Kidney epithelial cell (primary cell): ENCODE measurements around the gene WASF1. TPM values are rescaled to one million over a fixed set of nuclear protein-coding genes. Genes with fewer than 3 reads are reported as not detected.
A peak's percentile ranks its signal among the peaks of the same experiment; 100 is the strongest.

Experiments used
- DNase-seq: peaks from one replicate; pipeline ENCODE4 v3.0.0-alpha.2; 2010; ENCODE audit warnings: low read depth
- H3K27me3 ChIP-seq: 2 replicates; pipeline ENCODE4 v1.6.0; 2011; ENCODE audit warnings: low read length; ENCODE audit not compliant: control insufficient read depth, insufficient read depth
- H3K36me3 ChIP-seq: 2 replicates; pipeline ENCODE4 v1.5.1; 2011; ENCODE audit warnings: low read length; ENCODE audit not compliant: control insufficient read depth, insufficient read depth
- H3K4me3 ChIP-seq: 2 replicates; pipeline ENCODE4 v1.5.1; 2011; ENCODE audit warnings: low read depth, mild to moderate bottlenecking, control low read depth, low read length
- total RNA-seq: library from RNA; depleted of rRNA; stranded (reverse); fragments of >200 nt; gene quantifications from 2 replicates; pipeline ENCODE4 v1.2.3, GENCODE V29; 2015
- TF ChIP-seq, protein P1 (sequence below): IDR thresholded peaks from 2 replicates; pipeline ENCODE4 v1.5.1; 2011; ENCODE audit warnings: mild to moderate bottlenecking, moderate library complexity, low read length, control low read depth, inconsistent platforms; ENCODE audit not compliant: insufficient read depth, poor library complexity, severe bottlenecking

The WASF1 gene
- total RNA-seq, 1 donor from 2014 or later, result 11.2 TPM

DNA sequence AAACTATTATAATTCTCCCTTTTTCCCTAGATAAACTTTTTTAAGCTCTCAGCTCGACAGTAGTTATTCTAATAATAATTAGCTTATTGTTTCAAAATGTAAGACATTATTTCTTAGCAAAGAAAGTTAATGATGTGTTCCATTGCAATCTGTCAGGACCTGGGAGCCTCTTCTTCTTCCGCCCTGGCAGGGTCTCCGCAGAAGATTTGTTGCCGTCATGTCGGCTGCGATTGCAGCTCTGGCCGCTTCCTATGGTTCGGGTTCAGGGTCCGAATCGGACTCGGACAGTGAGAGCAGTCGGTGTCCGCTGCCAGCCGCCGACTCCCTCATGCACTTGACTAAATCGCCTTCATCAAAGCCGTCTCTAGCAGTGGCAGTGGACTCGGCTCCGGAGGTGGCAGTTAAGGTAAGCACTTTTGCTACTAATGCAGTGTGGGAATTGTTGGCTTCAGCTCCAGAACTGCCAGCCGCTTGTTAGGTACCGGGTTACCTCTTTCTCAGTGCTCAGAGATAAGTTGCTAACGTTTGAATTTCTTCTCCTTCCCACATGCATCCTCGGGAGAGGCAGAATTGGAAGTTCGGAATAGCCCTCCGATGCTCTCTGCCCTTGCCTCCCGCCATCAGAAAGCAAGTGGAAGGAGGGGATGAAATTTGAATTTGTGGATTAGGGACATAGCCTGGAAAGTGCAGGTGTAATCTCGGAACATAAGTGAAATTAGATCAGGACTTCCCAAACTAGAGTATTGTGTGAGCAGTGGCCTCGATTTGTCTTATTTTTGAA, 948 bp upstream of the WASF1 start, which contains the start of gene CDC40:
Gene CDC40, plus strand, starts transcription at position 200 of the 781 bp plus-strand sequence. Its CDS starts 18 bp downstream, at position 218.
- TF ChIP-seq, protein P1, sequence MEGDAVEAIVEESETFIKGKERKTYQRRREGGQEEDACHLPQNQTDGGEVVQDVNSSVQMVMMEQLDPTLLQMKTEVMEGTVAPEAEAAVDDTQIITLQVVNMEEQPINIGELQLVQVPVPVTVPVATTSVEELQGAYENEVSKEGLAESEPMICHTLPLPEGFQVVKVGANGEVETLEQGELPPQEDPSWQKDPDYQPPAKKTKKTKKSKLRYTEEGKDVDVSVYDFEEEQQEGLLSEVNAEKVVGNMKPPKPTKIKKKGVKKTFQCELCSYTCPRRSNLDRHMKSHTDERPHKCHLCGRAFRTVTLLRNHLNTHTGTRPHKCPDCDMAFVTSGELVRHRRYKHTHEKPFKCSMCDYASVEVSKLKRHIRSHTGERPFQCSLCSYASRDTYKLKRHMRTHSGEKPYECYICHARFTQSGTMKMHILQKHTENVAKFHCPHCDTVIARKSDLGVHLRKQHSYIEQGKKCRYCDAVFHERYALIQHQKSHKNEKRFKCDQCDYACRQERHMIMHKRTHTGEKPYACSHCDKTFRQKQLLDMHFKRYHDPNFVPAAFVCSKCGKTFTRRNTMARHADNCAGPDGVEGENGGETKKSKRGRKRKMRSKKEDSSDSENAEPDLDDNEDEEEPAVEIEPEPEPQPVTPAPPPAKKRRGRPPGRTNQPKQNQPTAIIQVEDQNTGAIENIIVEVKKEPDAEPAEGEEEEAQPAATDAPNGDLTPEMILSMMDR, result no peak
- DNase-seq, result no peak
- Histone ChIP-seq H3K27me3 (no peaks in the 10 kb centered on the region), H3K36me3 (no peaks in the 10 kb centered on the region), H3K4me3 (peak within 1 kb of the TSS; percentile 93)

DNA sequence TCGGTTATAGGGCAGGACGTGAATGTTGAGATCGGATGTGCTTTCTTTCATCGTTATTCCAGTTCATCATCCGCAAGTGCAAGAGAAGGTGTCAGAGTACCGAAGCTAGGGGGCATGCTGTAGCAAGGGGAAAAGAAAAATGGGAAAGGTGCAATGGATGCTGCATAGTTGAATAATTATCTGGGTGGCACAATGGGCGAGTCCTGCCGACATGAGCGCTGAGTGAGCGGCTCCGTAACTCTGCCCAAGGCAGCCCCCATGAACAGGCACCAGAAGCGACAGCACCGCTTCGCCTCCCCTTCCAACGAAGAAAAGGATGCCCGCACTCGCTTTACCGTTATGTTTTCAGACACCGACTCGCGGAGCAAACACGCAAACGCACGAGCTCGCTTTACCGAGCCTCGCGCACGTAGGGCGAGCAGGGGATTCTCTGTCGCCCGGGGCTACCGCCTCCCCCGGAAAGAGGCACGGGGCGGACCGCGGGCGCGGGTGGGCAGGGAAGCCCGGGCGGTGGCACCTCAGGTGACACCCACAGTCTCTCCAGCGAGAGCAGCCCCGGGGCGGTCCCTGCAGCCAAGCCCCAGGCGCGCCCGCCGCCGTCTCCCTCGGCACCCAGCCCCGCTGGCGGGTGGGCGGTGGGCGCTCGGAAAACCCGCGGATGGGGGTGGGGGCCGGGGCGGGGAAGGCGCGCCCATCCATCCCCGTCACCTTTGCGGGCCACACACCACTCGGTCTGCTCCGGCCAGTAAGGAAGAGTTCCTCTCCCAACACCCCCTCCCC, 654 bp downstream of the WASF1 start:
- TF ChIP-seq, protein P1, result peak; percentile 76
- Histone ChIP-seq H3K27me3 (no peaks in the 10 kb centered on the region), H3K4me3 (peak overlapping the region; percentile 90), H3K36me3 (no peaks in the 10 kb centered on the region)
- DNase-seq, result peak; percentile 45

DNA sequence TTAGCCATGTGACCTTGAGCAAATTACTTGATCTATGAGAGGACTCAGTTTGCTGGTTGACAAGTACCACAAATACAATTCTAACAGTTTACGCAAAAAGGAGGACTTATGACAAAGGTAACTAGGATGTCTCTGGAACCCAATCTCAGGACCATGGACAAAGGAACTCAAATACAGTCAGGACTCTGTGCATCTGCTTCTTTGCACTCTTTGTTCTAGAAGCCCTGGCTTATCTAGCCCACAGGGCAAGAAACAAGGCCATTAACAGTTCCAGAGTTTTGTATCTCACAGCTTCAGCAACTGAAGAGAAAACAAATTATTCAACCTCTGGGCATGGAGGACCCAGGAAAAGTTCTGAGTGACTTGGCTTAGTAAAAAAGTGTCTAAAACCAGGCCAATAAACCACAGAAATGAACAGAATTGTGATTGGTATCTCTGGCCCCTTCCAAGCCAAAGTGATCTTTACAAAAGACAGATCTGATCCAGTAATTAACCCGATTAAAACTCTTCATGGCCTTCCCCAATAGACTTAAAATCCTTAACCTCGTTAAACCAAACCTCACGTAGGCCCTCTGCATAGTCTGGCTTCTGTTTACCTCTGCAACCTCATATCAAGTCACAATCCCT, 5.9 kb downstream of the WASF1 start:
- no peak overlapping the region for H3K4me3 ChIP-seq
- no peak for DNase-seq
- TF ChIP-seq, protein P1, result no peak
- H3K36me3 ChIP-seq, result no peaks in the 10 kb centered on the region
- no peaks in the 10 kb centered on the region for H3K27me3 ChIP-seq

DNA sequence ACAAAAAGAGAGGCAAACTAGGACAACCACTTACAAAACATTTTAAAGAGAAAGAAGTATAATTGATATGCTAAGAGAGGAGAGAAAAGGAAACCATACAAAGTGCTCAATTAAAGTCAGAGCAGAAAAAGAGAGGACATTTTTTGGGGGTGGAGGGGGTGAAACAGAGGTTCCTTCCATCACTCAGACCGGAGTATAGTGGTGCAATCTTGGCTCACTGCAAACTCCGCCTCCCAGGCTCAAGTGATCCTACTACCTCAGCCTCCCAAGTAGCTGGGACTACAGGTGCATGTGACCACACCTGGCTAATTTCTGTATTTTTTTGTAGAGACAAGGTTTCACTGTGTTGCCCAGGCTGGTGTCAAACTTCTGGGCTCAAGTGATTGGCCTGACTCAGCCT, 9.4 kb downstream of the WASF1 start:
- H3K27me3 ChIP-seq, result no peaks in the 10 kb centered on the region
- H3K36me3 ChIP-seq, result no peaks in the 10 kb centered on the region
- H3K4me3 ChIP-seq, result no peak overlapping the region
- no peak for DNase-seq
- TF ChIP-seq, protein P1, result no peak

DNA sequence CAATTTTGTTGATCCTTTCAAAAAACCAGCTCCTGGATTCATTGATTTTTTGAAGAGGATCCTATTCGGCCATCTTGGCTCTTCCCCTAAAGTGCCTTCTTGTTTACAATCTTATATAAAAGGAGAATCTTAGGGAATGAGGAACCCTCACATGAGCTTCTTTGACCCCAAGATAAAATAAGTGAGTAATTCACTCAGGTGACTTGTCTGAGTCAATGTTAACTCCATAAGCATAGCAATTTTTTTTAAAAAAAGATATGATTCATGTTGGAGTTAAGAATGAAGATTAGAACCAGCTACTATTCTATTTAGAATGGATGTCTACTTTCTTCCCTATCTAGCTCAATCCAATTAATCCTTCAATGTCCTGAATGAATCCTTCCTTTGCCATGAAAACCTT, 21.0 kb downstream of the WASF1 start:
- no peak for DNase-seq
- H3K36me3 ChIP-seq, result no peaks in the 10 kb centered on the region
- no peak overlapping the region for H3K4me3 ChIP-seq
- TF ChIP-seq, protein P1, result no peak
- no peaks in the 10 kb centered on the region for H3K27me3 ChIP-seq
